Measurements from ENCODE around the gene MAML2.

MAML2 gene

GRCh38 chr11:96061730-96062129, 281.3 kb downstream of the MAML2 start:
- H3K27ac ChIP-seq: no peak overlapping the region
- TF ChIP-seq CTCF (conservative IDR thresholded peaks at IDR 0.05): no peak

- no peak overlapping the region for H3K27ac ChIP-seq
- no peak for TF ChIP-seq CTCF (conservative IDR thresholded peaks at IDR 0.05)
Measured at GRCh38 chr11:96061069-96061468, 281.9 kb downstream of the MAML2 start.

- H3K27ac ChIP-seq: peak overlapping the region; percentile 19
- no peak for TF ChIP-seq CTCF (conservative IDR thresholded peaks at IDR 0.05)
Measured at GRCh38 chr11:96057502-96057901, 285.5 kb downstream of the MAML2 start.

- H3K27ac ChIP-seq: no peak overlapping the region
Measured at GRCh38 chr11:96056576-96056975, 286.4 kb downstream of the MAML2 start.

GRCh38 chr11:96055706-96056387, 287.1 kb downstream of the MAML2 start:
- no peak overlapping the region; the same call in 1 of the 2 replicates for H3K27ac ChIP-seq
- TF ChIP-seq CTCF (conservative IDR thresholded peaks at IDR 0.05): no peak

More at GRCh38 chr11:96056576-96056975, 286.4 kb downstream of the MAML2 start:
- no peak for TF ChIP-seq CTCF (conservative IDR thresholded peaks at IDR 0.05)

GRCh38 chr11:96054870-96055705, 287.9 kb downstream of the MAML2 start:
- peak; percentile 84 for TF ChIP-seq CTCF (conservative IDR thresholded peaks at IDR 0.05)
- H3K27ac ChIP-seq: peak overlapping the region; percentile 8; the same call in 1 of the 2 replicates

- no peak overlapping the region for H3K27ac ChIP-seq
- TF ChIP-seq CTCF (conservative IDR thresholded peaks at IDR 0.05): no peak
Measured at GRCh38 chr11:96052921-96053651, 289.9 kb downstream of the MAML2 start.
